HUES6 (cell line): ENCODE measurements around the gene CHCHD1.
"Not testable (repeated sequence)": the region's sequence is repeated elsewhere in the genome, so short reads cannot be mapped to it uniquely, and the experiment has no call there.

Experiments
- H3K27ac ChIP-seq: 2 replicates; pipeline ENCODE4 v1.7.0; 2013; ENCODE audit warnings: low read depth, mild to moderate bottlenecking, low read length, inconsistent platforms
- H3K27me3 ChIP-seq: 2 replicates; pipeline ENCODE4 v1.6.1; 2013; ENCODE audit warnings: low read length; ENCODE audit not compliant: control insufficient read depth, insufficient read depth
- H3K36me3 ChIP-seq: 2 replicates; pipeline ENCODE4 v1.6.1; 2013; ENCODE audit warnings: low read length; ENCODE audit not compliant: control insufficient read depth, insufficient read depth
- H3K4me1 ChIP-seq: 2 replicates; pipeline ENCODE4 v1.6.1; 2013; ENCODE audit warnings: low read length; ENCODE audit not compliant: control insufficient read depth, insufficient read depth
- H3K4me3 ChIP-seq: 2 replicates; pipeline ENCODE4 v1.5.1; 2013; ENCODE audit warnings: low read depth, low read length
- H3K9ac ChIP-seq: one replicate; pipeline ENCODE4 v1.6.1; 2013; ENCODE audit warnings: mild to moderate bottlenecking, low read length
- H3K9me3 ChIP-seq: 2 replicates; pipeline ENCODE4 v1.6.1; 2013; ENCODE audit warnings: low read depth, low read length; ENCODE audit not compliant: control insufficient read depth, insufficient read depth

CHCHD1 gene

DNA sequence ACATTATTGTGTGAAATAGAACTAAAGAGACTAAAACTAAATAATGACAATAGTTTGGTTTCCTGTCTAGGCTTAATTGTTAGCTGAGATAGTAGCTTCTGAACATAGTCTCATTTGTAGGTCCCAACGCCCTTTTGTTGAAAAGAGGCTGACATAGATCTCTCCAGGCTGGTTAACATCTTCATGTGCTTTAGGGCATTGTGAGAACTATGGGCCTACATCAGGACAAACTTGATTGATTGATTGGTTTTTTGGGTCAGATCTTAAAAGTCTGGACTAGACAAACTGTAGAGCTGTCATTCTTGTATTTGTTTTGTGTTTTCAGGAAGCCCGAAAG, 869 bp downstream of the CHCHD1 start:
- H3K27ac ChIP-seq = no peak overlapping the region
- H3K4me3 ChIP-seq = peak overlapping the region; percentile 95

DNA sequence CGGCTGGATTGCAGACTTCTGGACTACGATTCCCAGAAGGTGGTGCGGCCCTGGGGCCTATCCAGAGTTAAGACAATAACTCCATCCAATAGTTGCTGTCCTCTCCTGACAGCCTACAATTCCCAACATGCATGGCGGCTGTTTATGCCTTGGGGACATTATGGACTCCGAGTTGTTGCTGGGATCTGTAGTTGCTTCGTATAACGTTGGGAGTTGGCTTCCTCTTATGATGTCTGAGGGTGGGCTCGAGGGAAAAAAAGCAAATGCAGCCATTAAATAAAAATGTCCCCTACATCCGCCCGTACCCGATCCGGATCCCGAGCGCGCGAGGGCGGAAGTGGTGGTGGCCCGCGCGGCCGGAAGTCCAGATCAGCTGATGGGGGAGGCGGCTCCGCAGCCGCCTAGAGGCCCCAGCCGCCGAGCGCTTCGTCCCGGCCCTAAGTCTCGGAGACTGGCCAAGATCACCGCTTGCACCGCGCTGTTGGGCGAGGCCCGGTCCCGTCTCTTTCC, 3.4 kb downstream of the CHCHD1 start, which contains the start of gene ZSWIM8:
ZSWIM8 (plus strand) TSS at position 396 of the 510 bp plus-strand sequence. CDS start 273 bp downstream, outside the sequence.
- Histone ChIP-seq H3K9me3 (no peaks in the 10 kb centered on the region), H3K27ac (no peak within 1 kb of the TSS), H3K27me3 (no peaks in the 10 kb centered on the region), H3K9ac (peak within 1 kb of the TSS; percentile 76), H3K36me3 (peaks cover 14% of the 10 kb centered on the region), H3K4me1 (peaks cover 8% of the 10 kb centered on the region), H3K4me3 (peak within 1 kb of the TSS; percentile 69)

More for the DNA sequence above, 869 bp downstream of the CHCHD1 start:
- no peaks in the 10 kb centered on the region for H3K9me3 ChIP-seq
- H3K27me3 ChIP-seq = no peaks in the 10 kb centered on the region
- H3K9ac ChIP-seq = peak overlapping the region; percentile 87
- H3K36me3 ChIP-seq = peaks cover 8% of the 10 kb centered on the region
- H3K4me1 ChIP-seq = peaks cover 8% of the 10 kb centered on the region

DNA sequence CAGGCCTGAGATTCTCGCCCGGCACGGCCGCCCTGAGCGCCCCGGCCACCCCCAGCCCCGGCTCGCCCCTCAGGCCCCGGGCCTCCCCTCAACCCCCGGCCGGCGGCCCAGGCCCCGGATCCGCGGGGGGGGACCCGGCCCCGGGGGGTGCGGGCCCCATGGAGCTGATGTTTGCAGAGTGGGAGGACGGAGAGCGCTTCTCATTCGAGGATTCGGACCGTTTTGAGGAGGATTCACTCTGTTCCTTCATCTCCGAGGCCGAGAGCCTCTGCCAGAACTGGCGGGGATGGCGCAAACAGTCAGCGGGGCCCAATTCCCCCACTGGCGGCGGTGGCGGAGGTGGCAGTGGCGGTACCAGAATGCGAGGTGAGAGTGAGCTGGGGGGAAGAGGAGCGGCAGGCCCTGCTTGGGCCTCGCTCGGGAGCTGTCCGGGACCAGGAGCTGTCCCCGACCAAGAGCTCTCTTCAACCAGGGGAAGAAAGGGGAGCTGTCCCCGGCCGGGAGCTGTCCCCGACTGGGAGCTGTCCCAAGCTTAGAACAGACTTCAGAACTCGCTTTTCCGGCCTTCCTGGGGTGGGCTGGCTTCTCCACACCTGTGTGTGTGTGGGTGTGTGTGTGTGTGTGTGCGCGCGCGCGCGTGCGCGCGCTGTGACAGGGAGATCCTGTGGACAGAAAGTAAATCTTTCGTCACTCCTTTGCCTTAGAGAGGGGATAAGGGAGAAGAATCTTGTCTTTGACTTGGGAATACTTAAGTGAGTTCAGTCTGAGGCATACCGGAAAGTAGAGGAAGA, 4.1 kb downstream of the CHCHD1 start:
- peaks cover 8% of the 10 kb centered on the region for H3K4me1 ChIP-seq
- peaks cover 16% of the 10 kb centered on the region for H3K36me3 ChIP-seq
- H3K4me3 ChIP-seq = peak overlapping the region; percentile 69
- H3K9me3 ChIP-seq = no peaks in the 10 kb centered on the region
- H3K27me3 ChIP-seq = no peaks in the 10 kb centered on the region
- H3K27ac ChIP-seq = no peak overlapping the region
- peak overlapping the region; percentile 76 for H3K9ac ChIP-seq

DNA sequence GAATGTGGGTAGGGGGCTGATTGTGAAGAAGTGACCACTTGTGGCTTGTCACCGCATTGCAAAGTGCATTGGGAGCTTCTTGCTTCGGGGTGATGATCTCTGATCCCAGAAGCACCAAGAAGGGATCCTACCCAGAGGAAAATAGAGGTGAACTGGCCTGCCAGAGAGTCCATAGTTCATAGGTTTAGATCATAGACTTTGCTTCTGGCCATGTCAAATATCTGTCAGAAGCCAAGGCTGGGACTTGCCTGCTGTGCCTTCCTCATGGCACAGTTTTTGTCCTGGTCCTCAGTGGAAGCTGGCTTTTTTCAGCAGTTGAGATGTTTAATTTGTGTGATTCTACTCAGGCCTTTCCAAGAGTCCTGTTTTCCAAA, 4.7 kb downstream of the CHCHD1 start:
- Histone ChIP-seq H3K27me3 (no peaks in the 10 kb centered on the region), H3K4me1 (peaks cover 8% of the 10 kb centered on the region), H3K36me3 (peaks cover 21% of the 10 kb centered on the region), H3K9ac (peak overlapping the region; percentile 76), H3K9me3 (no peaks in the 10 kb centered on the region), H3K4me3 (peak overlapping the region; percentile 69), H3K27ac (no peak overlapping the region)

DNA sequence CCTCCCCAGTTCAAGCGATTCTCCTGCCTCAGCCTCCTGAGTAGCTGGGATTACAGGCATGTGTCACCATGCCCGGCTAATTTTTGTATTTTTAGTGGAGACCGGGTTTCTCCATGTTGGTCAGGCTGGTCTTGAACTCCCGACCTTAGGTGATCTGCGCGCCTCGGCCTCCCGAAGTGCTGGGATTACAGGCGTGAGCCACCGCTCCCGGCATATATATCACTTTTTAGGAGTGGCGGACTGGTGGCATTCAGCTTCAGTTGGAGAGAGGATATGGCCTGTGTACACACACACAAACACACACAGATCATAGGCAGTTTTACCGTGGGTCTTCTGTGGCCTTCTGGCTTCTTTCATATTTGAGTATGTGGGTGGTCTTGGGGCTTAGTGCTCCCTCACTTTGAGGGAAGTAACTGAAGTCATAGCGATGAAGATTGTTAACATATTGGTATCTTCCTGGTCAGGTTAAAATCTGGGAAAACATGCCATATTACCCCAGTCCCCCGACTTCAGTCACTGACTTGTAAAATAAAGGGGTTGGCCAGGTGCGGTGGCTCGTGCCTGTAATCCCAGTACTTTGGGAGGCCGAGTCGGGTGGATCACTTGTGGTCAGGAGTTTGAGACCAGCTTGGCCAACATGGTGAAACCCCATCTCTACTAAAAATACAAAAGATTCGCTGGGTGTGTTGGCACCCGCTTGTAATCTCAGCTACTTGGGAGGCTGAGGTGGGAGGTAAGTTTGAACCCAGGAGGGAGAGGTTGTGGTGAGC, 5.4 kb downstream of the CHCHD1 start:
- not testable (repeated sequence) for H3K9me3 ChIP-seq, H3K27ac ChIP-seq, H3K4me3 ChIP-seq, H3K9ac ChIP-seq, H3K27me3 ChIP-seq, H3K4me1 ChIP-seq
- H3K36me3 ChIP-seq = peaks cover 27% of the 10 kb centered on the region

DNA sequence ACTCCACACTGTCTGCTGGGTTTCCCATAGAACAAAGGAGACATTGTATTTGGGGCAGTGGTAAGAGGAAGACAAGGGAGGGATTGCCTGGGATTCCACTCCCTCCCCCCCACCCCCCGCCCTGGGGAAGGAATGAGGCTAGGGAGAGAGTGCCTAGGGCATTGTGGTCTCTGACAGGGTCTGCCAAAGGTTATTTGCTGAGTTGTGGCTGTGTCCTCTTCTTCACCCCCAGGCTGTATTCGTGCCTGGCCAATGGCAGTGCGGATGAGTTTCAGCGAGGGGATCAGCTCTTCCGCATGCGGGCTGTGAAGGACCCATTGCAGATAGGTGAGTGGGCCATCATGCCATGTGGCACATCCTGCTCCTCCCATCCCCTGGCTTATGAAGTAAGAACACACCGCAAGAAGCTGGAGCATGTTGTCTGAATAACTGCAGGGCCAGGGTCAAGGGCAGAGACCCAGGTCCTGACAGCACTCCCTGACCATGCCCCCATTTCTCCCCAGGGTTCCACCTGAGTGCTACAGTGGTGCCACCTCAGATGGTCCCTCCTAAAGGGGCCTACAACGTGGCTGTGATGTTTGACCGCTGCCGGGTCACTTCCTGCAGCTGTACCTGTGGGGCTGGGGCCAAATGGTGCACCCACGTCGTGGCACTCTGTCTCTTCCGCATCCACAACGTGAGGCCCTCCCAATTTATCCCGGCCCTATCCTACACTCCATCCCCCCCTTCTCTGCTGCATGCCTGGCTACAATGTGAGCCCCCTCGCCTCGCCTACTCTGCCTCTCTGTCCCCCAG, 7.2 kb downstream of the CHCHD1 start:
- Histone ChIP-seq H3K4me3 (no peak overlapping the region), H3K27me3 (no peaks in the 10 kb centered on the region), H3K9me3 (no peaks in the 10 kb centered on the region), H3K4me1 (peaks cover 3% of the 10 kb centered on the region; the same call in 1 of the 2 replicates), H3K36me3 (peaks cover 44% of the 10 kb centered on the region), H3K27ac (no peak overlapping the region), H3K9ac (no peak overlapping the region)

DNA sequence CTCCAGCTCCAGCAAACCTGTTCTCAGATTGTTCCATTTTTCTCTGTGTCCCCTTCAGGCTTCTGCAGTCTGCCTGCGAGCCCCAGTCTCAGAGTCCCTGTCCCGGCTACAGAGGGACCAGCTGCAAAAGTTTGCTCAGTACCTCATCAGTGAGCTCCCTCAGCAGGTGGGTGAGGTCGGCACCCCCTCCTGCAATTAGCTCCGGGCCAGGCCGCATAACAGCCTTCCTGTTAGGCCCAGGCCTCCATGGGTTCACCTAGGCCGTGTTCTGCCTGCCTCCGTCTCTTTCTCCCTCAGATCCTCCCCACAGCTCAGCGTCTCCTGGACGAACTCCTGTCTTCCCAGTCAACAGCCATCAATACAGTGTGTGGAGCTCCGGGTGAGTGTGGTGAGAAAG, 7.8 kb downstream of the CHCHD1 start:
- Histone ChIP-seq H3K27me3 (no peaks in the 10 kb centered on the region), H3K9ac (no peak overlapping the region), H3K36me3 (peaks cover 50% of the 10 kb centered on the region), H3K27ac (no peak overlapping the region), H3K9me3 (no peaks in the 10 kb centered on the region), H3K4me1 (peaks cover 3% of the 10 kb centered on the region; the same call in 1 of the 2 replicates), H3K4me3 (no peak overlapping the region)

DNA sequence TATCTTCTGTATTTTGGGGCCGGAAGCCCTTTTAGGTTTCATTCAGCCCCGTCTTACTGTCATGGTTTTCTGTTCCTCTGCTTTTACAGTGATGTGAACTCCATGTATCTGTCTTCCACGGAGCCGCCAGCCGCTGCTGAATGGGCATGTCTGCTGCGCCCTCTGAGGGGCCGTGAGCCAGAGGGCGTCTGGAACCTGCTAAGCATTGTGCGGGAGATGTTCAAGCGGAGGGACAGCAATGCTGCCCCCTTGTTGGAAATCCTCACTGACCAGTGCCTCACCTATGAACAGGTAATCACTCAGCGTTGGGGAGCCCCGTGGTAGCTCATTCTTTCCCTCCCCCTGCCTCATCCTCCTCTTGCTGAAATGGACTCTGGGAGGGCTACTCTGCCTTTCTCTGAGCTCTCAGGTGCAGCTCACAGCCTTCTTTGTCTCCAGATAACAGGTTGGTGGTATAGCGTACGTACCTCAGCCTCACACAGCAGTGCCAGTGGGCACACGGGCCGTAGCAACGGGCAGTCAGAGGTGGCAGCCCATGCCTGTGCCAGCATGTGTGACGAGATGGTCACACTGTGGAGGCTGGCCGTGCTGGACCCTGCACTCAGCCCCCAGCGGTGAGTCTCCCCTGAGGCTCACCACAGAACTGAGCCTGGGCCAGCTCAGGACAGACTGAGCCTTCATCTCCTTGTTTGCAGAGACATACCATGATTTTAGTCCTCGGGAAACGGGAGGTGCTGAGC, 9.2 kb downstream of the CHCHD1 start:
- Histone ChIP-seq H3K27me3 (no peaks in the 10 kb centered on the region), H3K27ac (no peak overlapping the region), H3K4me3 (no peak overlapping the region), H3K4me1 (peaks cover 3% of the 10 kb centered on the region; the same call in 1 of the 2 replicates), H3K9me3 (no peaks in the 10 kb centered on the region), H3K36me3 (peaks cover 60% of the 10 kb centered on the region), H3K9ac (no peak overlapping the region)

DNA sequence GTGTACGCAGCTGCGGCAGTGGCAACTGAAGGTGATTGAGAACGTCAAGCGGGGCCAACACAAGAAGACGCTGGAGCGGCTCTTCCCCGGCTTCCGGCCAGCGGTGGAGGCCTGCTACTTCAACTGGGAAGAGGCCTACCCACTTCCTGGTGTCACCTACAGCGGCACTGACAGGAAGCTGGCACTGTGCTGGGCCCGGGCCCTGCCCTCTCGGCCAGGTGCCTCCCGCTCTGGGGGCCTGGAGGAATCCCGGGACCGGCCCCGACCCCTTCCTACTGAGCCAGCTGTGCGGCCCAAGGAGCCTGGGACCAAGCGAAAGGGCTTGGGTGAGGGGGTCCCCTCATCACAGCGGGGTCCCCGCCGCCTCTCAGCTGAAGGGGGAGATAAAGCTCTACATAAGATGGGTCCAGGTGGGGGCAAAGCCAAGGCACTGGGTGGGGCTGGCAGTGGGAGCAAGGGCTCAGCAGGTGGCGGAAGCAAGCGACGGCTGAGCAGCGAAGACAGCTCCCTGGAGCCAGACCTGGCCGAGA, 10.1 kb downstream of the CHCHD1 start:
- peaks cover 67% of the 10 kb centered on the region for H3K36me3 ChIP-seq
- H3K27ac ChIP-seq = no peak overlapping the region
- no peaks in the 10 kb centered on the region for H3K9me3 ChIP-seq
- no peak overlapping the region for H3K9ac ChIP-seq
- no peaks in the 10 kb centered on the region for H3K4me1 ChIP-seq
- no peaks in the 10 kb centered on the region for H3K27me3 ChIP-seq
- no peak overlapping the region for H3K4me3 ChIP-seq

DNA sequence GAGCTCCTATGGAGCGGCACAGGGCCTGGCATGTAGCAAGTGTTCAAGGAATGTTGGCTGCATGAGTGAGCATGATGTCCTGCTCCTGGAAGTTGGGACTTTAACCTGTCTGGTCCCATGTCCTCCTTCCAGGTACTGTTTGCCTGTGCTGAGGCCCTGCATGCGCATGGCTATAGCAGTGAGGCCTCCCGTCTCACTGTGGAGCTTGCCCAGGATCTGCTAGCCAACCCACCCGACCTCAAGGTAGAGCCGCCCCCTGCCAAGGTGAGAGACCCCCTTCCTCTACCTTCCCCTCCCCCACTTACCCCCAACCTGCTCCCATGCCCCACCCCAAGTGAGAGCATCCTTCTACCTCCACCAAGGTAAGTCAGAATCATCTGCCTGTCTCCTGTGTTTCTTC, 11.6 kb downstream of the CHCHD1 start:
- peaks cover 81% of the 10 kb centered on the region for H3K36me3 ChIP-seq
- H3K4me3 ChIP-seq = no peak overlapping the region
- no peak overlapping the region for H3K9ac ChIP-seq

More for the DNA sequence above, 11.6 kb downstream of the CHCHD1 start:
- no peak overlapping the region for H3K27ac ChIP-seq
- H3K9me3 ChIP-seq = no peaks in the 10 kb centered on the region
- H3K4me1 ChIP-seq = no peaks in the 10 kb centered on the region
- no peaks in the 10 kb centered on the region for H3K27me3 ChIP-seq
